ENCODE results near the gene ARSK. TPM values are rescaled to one million over a fixed set of nuclear protein-coding genes. Genes with fewer than 3 reads are reported as not detected.

Gene ARSK
- total and polyA plus RNA-seq, 10 of the 15 experiments (the other 5 are each of a cell fraction or from before 2014, with no cell fraction given), result 1.6 to 9.5 (median 5.8) TPM

DNA sequence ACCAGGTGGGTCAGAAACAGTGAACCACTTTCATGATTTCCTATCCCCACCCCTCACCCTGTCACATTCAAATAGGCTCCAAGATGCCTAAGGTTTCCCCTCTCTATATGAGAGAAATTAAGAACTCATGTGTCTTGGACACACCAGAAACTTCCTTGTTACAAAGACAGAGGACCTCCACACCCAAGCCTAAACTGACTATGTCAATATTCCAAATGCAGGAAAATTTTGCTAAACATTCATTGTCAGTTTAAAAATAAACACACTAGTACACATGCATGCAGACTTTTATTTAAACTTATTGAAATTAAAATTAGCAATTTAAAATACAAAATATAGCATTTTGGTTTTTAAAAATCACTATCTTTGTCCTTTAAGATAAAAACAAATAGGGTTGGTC, 26.3 kb upstream of the ARSK start:
- no peak for FAIRE-seq
- Histone ChIP-seq H3K4me1 (ENCODE audit: control insufficient read depth, insufficient read depth, low read length) (peaks cover 4% of the 10 kb centered on the region; the same call in 1 of the 2 replicates), H3K27me3 (replicated peaks in 1 of 2; ENCODE audit: control insufficient read depth in 2 of 2, insufficient read depth in 2 of 2, low read length in 1 of 2) (no peaks in the 10 kb centered on the region), H4K20me1 (ENCODE audit: control insufficient read depth, insufficient read depth) (no peaks in the 10 kb centered on the region), H3K79me2 (ENCODE audit: control insufficient read depth, insufficient read depth, low read length) (no peaks in the 10 kb centered on the region), H3K9me3 (replicated peaks; ENCODE audit: control insufficient read depth, insufficient read depth, low read length) (no peaks in the 10 kb centered on the region), H3K4me3 (no peak overlapping the region), H3K36me3 (ENCODE audit: control insufficient read depth in 2 of 2, insufficient read depth in 2 of 2, low read length in 1 of 2) (peaks cover 3 to 15% of the 10 kb centered on the region in 2 experiments; a peak in 2 of 4 replicates), H3K9ac (ENCODE audit: control insufficient read depth, insufficient read depth, low read length) (no peak overlapping the region), H2AFZ (ENCODE audit: control insufficient read depth, low read depth, low read length) (no peak overlapping the region), H3K4me2 (ENCODE audit: control insufficient read depth, insufficient read depth) (no peak overlapping the region), H3K27ac (ENCODE audit: control insufficient read depth, insufficient read depth) (no peak overlapping the region)
- ChIA-PET POLR2A (no interaction called here), RAD21 (ENCODE audit: unreplicated experiment) (interaction anchor here (1.1 kb wide), 1 partner anchor 24 kb away, joined by 3 read pairs; no protein-coding TSS in a partner anchor), CTCF (interaction anchor here (1.5 kb wide), 1 partner anchor 19 kb away, joined by 4 read pairs; no protein-coding TSS in a partner anchor), SMC1A (ENCODE audit: uncharacterized antibody, unreplicated experiment) (no interaction called here)
- BruUV-seq (replicated peaks), result no TSS peak
- intact Hi-C loops (cut with micrococcal nuclease; ENCODE audit: unreplicated experiment), result no loop called here
- no peak for ATAC-seq
- TF ChIP-seq HCFC1 (IDR thresholded peaks at IDR 0.05; ENCODE audit: low read length), result no peak
- TF ChIP-seq, protein P1, sequence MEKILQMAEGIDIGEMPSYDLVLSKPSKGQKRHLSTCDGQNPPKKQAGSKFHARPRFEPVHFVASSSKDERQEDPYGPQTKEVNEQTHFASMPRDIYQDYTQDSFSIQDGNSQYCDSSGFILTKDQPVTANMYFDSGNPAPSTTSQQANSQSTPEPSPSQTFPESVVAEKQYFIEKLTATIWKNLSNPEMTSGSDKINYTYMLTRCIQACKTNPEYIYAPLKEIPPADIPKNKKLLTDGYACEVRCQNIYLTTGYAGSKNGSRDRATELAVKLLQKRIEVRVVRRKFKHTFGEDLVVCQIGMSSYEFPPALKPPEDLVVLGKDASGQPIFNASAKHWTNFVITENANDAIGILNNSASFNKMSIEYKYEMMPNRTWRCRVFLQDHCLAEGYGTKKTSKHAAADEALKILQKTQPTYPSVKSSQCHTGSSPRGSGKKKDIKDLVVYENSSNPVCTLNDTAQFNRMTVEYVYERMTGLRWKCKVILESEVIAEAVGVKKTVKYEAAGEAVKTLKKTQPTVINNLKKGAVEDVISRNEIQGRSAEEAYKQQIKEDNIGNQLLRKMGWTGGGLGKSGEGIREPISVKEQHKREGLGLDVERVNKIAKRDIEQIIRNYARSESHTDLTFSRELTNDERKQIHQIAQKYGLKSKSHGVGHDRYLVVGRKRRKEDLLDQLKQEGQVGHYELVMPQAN (conservative IDR thresholded peaks at IDR 0.05), result no peak
- no peak for TF ChIP-seq NR2C2 (IDR thresholded peaks at IDR 0.05; ENCODE audit: borderline replicate concordance, control insufficient read depth, insufficient read length, low read depth)
- no peak for TF ChIP-seq CHD4 (IDR thresholded peaks at IDR 0.05)
- no peak for TF ChIP-seq BMI1 (IDR thresholded peaks at IDR 0.05; ENCODE audit: borderline replicate concordance)
- TF ChIP-seq MTA2 (IDR thresholded peaks at IDR 0.05; ENCODE audit: low read depth), result no peak
- no peak for TF ChIP-seq MEF2B (IDR thresholded peaks at IDR 0.05; ENCODE audit: partially characterized antibody, poor library complexity, severe bottlenecking)
- TF ChIP-seq ZNF274 (IDR thresholded peaks at IDR 0.05; ENCODE audit: insufficient read depth, insufficient read length), result no peak
- TF ChIP-seq BCL11A (IDR thresholded peaks at IDR 0.05; ENCODE audit: low read depth, low read length), result no peak
- no peak for TF ChIP-seq RB1 (IDR thresholded peaks at IDR 0.05; ENCODE audit: borderline replicate concordance)
- TF ChIP-seq KDM1A (IDR thresholded peaks at IDR 0.05; ENCODE audit: borderline replicate concordance), result no peak
- TF ChIP-seq BRCA1 (IDR thresholded peaks at IDR 0.05; ENCODE audit: low read depth, low read length), result no peak
- no peak for TF ChIP-seq TCF7 (IDR thresholded peaks at IDR 0.05; ENCODE audit: borderline replicate concordance)
- no peak for TF ChIP-seq MYB (IDR thresholded peaks at IDR 0.05; ENCODE audit: borderline replicate concordance, low read depth, low read length)
- DNase-seq (ENCODE audit: low read depth, low spot score), result no peak
- in situ Hi-C loops (cut with MboI), result no loop called here

Measured in GM12878 (cell line).